GM23338 (cell line): ENCODE results near the gene GABRE.

Experiments used
- CREB1 ChIP-seq: fragments of 250-450 bp; sonication (Bioruptor Pico); IDR thresholded peaks from 2 replicates; pipeline ENCODE4 v1.5.0; 2020; ENCODE audit warnings: low read depth, mild to moderate bottlenecking, moderate library complexity
- CTCF ChIP-seq, 2 experiments: fragments of 200-600 bp in 1 of 2; sonication (generic) in 1 of 2; conservative IDR thresholded peaks; 2 replicates each; pipeline versions ENCODE4 v1.5.1 to v1.6.1; 2016 to 2017; ENCODE audit warnings: antibody characterized with exemption in 2 of 2, low read depth in 2 of 2, mild to moderate bottlenecking in 2 of 2, moderate library complexity in 1 of 2
- ETS1 ChIP-seq: IDR thresholded peaks from 2 replicates; pipeline ENCODE4 v1.6.1; 2016; ENCODE audit warnings: antibody characterized with exemption
- EZH2 ChIP-seq: fragments of 200-600 bp; sonication (generic); IDR thresholded peaks from one replicate; pipeline ENCODE4 v1.8.0; 2017; ENCODE audit warnings: antibody characterized with exemption, mild to moderate bottlenecking, low read depth; ENCODE audit not compliant: unreplicated experiment
- EZH2phosphoT487 ChIP-seq: fragments of 200-600 bp; sonication (generic); IDR thresholded peaks from one replicate; pipeline ENCODE4 v1.8.1; 2018; ENCODE audit warnings: antibody characterized with exemption; ENCODE audit not compliant: unreplicated experiment
- JUNB ChIP-seq: IDR thresholded peaks from one replicate; pipeline ENCODE4 v1.6.1; 2016; ENCODE audit warnings: antibody characterized with exemption; ENCODE audit not compliant: unreplicated experiment
- NANOG ChIP-seq: IDR thresholded peaks from 2 replicates; pipeline ENCODE4 v1.6.1; 2016; ENCODE audit warnings: antibody characterized with exemption, borderline replicate concordance
- POLR2AphosphoS5 ChIP-seq: IDR thresholded peaks from 2 replicates; pipeline ENCODE4 v1.6.1; 2016; ENCODE audit warnings: antibody characterized with exemption, low read depth
- REST ChIP-seq: IDR thresholded peaks from one replicate; pipeline ENCODE4 v1.6.1; 2018; ENCODE audit warnings: antibody characterized with exemption; ENCODE audit not compliant: unreplicated experiment
- STAT1 ChIP-seq: IDR thresholded peaks from one replicate; pipeline ENCODE4 v1.6.1; 2016; ENCODE audit warnings: antibody characterized with exemption; ENCODE audit not compliant: unreplicated experiment
- ZNF114 ChIP-seq: fragments of 250-450 bp; sonication (Bioruptor Pico); IDR thresholded peaks from 2 replicates; pipeline ENCODE4 v1.5.0; 2020; ENCODE audit warnings: mild to moderate bottlenecking, moderate library complexity
- ZNF331 ChIP-seq: fragments of 250-450 bp; sonication (Bioruptor Pico); IDR thresholded peaks from 2 replicates; pipeline ENCODE4 v1.5.0; 2020; ENCODE audit warnings: low read depth, mild to moderate bottlenecking, moderate library complexity
- TF ChIP-seq, protein P1 (sequence below): fragments of 250-450 bp; sonication (Bioruptor Pico); IDR thresholded peaks from 2 replicates; pipeline ENCODE4 v1.5.0; 2020; ENCODE audit warnings: mild to moderate bottlenecking, moderate library complexity

DNA sequence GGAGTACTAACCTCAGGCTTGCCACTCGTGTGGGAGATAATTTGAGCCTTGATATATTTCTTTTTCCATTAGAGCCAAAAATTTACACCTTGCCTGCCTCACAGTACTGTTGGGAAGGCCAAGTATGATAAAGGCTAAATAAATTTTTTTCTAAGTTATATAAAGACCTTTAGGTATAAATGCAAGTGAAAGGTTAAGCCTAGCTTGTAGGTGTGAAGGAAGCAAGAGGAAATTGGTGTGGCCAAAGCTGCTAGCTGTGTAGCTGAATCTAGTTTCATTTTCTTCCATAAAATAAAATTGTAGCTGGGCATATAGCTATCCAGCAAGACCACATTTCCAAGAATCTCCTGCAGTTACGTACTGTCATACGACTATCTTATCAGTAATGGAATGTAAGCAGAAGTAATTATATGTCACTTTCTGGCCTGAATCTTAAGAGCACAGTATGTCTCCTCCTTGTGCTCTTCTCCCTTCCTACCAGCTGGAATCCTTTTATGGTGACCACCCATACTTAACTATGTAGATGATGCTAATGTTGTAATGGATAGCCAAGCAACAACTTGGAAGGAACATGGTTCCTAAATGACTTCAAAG is 14.3 kb upstream of the GABRE start:
- TF ChIP-seq CTCF (conservative IDR thresholded peaks at IDR 0.05; ENCODE audit: low read depth in 2 of 2) (no peak), EZH2phosphoT487 (no peak), REST (no peak), POLR2AphosphoS5 (no peak), CREB1 (CRISPR knock-in tag) (no peak), NANOG (no peak), ETS1 (no peak), EZH2 (no peak), ZNF331 (no peak), JUNB (no peak), ZNF114 (no peak), STAT1 (no peak)
- TF ChIP-seq, protein P1, sequence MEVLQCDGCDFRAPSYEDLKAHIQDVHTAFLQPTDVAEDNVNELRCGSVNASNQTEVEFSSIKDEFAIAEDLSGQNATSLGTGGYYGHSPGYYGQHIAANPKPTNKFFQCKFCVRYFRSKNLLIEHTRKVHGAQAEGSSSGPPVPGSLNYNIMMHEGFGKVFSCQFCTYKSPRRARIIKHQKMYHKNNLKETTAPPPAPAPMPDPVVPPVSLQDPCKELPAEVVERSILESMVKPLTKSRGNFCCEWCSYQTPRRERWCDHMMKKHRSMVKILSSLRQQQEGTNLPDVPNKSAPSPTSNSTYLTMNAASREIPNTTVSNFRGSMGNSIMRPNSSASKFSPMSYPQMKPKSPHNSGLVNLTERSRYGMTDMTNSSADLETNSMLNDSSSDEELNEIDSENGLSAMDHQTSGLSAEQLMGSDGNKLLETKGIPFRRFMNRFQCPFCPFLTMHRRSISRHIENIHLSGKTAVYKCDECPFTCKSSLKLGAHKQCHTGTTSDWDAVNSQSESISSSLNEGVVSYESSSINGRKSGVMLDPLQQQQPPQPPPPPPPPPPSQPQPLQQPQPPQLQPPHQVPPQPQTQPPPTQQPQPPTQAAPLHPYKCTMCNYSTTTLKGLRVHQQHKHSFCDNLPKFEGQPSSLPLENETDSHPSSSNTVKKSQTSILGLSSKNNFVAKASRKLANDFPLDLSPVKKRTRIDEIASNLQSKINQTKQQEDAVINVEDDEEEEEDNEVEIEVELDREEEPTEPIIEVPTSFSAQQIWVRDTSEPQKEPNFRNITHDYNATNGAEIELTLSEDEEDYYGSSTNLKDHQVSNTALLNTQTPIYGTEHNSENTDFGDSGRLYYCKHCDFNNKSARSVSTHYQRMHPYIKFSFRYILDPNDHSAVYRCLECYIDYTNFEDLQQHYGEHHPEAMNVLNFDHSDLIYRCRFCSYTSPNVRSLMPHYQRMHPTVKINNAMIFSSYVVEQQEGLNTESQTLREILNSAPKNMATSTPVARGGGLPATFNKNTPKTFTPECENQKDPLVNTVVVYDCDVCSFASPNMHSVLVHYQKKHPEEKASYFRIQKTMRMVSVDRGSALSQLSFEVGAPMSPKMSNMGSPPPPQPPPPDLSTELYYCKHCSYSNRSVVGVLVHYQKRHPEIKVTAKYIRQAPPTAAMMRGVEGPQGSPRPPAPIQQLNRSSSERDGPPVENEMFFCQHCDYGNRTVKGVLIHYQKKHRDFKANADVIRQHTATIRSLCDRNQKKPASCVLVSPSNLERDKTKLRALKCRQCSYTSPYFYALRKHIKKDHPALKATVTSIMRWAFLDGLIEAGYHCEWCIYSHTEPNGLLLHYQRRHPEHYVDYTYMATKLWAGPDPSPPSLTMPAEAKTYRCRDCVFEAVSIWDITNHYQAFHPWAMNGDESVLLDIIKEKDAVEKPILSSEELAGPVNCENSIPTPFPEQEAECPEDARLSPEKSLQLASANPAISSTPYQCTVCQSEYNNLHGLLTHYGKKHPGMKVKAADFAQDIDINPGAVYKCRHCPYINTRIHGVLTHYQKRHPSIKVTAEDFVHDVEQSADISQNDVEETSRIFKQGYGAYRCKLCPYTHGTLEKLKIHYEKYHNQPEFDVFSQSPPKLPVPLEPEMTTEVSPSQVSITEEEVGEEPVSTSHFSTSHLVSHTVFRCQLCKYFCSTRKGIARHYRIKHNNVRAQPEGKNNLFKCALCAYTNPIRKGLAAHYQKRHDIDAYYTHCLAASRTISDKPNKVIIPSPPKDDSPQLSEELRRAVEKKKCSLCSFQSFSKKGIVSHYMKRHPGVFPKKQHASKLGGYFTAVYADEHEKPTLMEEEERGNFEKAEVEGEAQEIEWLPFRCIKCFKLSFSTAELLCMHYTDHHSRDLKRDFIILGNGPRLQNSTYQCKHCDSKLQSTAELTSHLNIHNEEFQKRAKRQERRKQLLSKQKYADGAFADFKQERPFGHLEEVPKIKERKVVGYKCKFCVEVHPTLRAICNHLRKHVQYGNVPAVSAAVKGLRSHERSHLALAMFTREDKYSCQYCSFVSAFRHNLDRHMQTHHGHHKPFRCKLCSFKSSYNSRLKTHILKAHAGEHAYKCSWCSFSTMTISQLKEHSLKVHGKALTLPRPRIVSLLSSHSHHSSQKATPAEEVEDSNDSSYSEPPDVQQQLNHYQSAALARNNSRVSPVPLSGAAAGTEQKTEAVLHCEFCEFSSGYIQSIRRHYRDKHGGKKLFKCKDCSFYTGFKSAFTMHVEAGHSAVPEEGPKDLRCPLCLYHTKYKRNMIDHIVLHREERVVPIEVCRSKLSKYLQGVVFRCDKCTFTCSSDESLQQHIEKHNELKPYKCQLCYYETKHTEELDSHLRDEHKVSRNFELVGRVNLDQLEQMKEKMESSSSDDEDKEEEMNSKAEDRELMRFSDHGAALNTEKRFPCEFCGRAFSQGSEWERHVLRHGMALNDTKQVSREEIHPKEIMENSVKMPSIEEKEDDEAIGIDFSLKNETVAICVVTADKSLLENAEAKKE (CRISPR knock-in tag), result no peak
